ENCODE results near the gene PARP2. TPM values are rescaled to one million over a fixed set of nuclear protein-coding genes. Genes with fewer than 3 reads are reported as not detected.

PARP2 gene
- total RNA-seq, 2 donors from 2014 or later: 6.5 to 8.9 TPM

- peaks cover 95% of the 10 kb centered on the region for H3K36me3 ChIP-seq
- H3K27ac ChIP-seq: no peak overlapping the region
- TF ChIP-seq, protein P1, sequence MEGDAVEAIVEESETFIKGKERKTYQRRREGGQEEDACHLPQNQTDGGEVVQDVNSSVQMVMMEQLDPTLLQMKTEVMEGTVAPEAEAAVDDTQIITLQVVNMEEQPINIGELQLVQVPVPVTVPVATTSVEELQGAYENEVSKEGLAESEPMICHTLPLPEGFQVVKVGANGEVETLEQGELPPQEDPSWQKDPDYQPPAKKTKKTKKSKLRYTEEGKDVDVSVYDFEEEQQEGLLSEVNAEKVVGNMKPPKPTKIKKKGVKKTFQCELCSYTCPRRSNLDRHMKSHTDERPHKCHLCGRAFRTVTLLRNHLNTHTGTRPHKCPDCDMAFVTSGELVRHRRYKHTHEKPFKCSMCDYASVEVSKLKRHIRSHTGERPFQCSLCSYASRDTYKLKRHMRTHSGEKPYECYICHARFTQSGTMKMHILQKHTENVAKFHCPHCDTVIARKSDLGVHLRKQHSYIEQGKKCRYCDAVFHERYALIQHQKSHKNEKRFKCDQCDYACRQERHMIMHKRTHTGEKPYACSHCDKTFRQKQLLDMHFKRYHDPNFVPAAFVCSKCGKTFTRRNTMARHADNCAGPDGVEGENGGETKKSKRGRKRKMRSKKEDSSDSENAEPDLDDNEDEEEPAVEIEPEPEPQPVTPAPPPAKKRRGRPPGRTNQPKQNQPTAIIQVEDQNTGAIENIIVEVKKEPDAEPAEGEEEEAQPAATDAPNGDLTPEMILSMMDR (IDR thresholded peaks at IDR 0.05): no peak
Observed at GRCh38 chr14:20403521-20403920, 60.1 kb downstream of the PARP2 start.

More at GRCh38 chr14:20403521-20403920, 60.1 kb downstream of the PARP2 start:
- H3K4me1 ChIP-seq: no peaks in the 10 kb centered on the region
- no peaks in the 10 kb centered on the region for H3K27me3 ChIP-seq
- no peak overlapping the region for H3K4me3 ChIP-seq
- H3K9me3 ChIP-seq: no peaks in the 10 kb centered on the region
- no peak for DNase-seq (ENCODE audit: low spot score)

Other genes starting within 250 kb of the PARP2 start
- not detected for gene OR4K17, start 232.9 kb upstream of the PARP2 start, total RNA-seq
- not detected for gene OR4N5, start 204.8 kb upstream of the PARP2 start, total RNA-seq
- gene OR11G2, start 152.7 kb upstream of the PARP2 start, total RNA-seq: not detected
- not detected for gene OR11H6, start 119.9 kb upstream of the PARP2 start, total RNA-seq
- not detected for gene OR11H7, start 114.7 kb upstream of the PARP2 start, total RNA-seq
- gene OR11H4, start 104.3 kb upstream of the PARP2 start, total RNA-seq: not detected
- 1 to 10 TPM; 4.3 to 7.7 TPM for gene TTC5, start 37.7 kb upstream of the PARP2 start, total RNA-seq
- gene CCNB1IP1, start 10.4 kb upstream of the PARP2 start, total RNA-seq: 10 to 100 TPM; 52.9 to 71.1 TPM
- gene TEP1, start 69.9 kb downstream of the PARP2 start, total RNA-seq: 10 to 100 TPM in 1 of 2 donors, 1 to 10 TPM in 1; 6.9 to 11.9 TPM
- gene KLHL33, start 92.5 kb downstream of the PARP2 start, total RNA-seq: under 1 TPM; 0.35 to 0.44 TPM
- gene OSGEP, start 111.2 kb downstream of the PARP2 start, total RNA-seq: 10 to 100 TPM; 23.8 to 30.1 TPM
- gene APEX1, start 111.6 kb downstream of the PARP2 start, total RNA-seq: 10 to 100 TPM; 72.6 to 97.6 TPM
- gene PIP4P1, start 117.8 kb downstream of the PARP2 start, total RNA-seq: 10 to 100 TPM in 1 of 2 donors, 1 to 10 TPM in 1; 9.8 to 13.3 TPM
- 10 to 100 TPM in 1 of 2 donors, 1 to 10 TPM in 1; 7.4 to 25.2 TPM for gene PNP, start 125.8 kb downstream of the PARP2 start, total RNA-seq
- gene RNASE10, start 161.9 kb downstream of the PARP2 start, total RNA-seq: not detected
- gene RNASE9, start 217.4 kb downstream of the PARP2 start, total RNA-seq: not detected
- gene RNASE11, start 244.4 kb downstream of the PARP2 start, total RNA-seq: not detected
- gene RNASE12, start 247.7 kb downstream of the PARP2 start, total RNA-seq: not detected